Measurements from ENCODE around the gene PSTPIP2. TPM values are rescaled to one million over a fixed set of nuclear protein-coding genes. Genes with fewer than 3 reads are reported as not detected.

Gene PSTPIP2
- total and polyA plus RNA-seq, 2 of the 8 experiments (the other 6 are each of a cell fraction or from before 2014, with no cell fraction given) = 1.8 to 2.4 TPM

DNA sequence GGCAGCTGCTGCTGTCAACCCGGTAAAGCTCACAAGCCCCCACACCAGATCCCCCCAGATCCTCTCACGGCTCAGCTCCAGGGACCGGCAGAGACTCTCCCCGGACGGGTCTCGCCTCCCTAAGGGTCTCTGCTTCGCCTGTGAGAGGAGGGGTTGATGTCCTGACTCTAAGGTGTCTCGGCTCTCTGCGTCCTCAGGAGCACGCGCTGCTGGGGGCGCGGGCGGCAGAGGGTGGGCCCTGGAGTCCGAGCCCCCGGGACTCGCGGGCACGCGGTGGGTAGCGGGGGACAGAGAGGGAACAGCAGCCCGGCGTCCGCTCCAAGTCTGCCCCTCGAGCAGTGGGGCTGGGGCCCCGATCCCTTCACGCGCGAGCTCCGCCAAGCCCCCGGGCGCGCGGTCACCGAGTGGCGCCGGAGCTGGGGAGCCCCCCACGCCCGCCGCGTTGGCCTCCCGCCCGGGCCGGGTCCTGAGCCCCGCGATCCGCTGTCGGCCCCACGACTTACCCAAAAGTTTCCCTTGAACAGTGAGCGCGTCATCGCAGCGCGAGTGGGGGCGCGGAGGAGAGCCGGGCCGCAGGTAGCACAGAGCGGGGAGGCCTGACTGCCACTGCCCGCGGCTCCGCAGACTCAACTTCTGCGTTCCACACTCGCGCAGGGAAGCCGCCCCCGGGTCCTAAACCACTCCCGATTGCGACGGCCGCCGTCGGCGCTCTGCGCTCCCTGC lies at the start of gene PSTPIP2 (continued):
- no peak for TF ChIP-seq YY1 (IDR thresholded peaks at IDR 0.05; ENCODE audit: low read depth, low read length)
- TF ChIP-seq SRF (IDR thresholded peaks at IDR 0.05; ENCODE audit: low read depth, low read length) = no peak
- TF ChIP-seq POU5F1 (IDR thresholded peaks at IDR 0.05; ENCODE audit: low read depth, low read length) = no peak
- peak; percentile 35; the same call in 1 of the 2 replicates for TF ChIP-seq PHF8 (conservative IDR thresholded peaks at IDR 0.05; ENCODE audit: low read depth, low read length)
- 0 out of 2 replicates have a peak, but pooled peaks have one; percentile 29 for TF ChIP-seq RBBP5 (IDR thresholded peaks at IDR 0.05; ENCODE audit: borderline replicate concordance, low read depth, low read length)
- TF ChIP-seq, protein P1, sequence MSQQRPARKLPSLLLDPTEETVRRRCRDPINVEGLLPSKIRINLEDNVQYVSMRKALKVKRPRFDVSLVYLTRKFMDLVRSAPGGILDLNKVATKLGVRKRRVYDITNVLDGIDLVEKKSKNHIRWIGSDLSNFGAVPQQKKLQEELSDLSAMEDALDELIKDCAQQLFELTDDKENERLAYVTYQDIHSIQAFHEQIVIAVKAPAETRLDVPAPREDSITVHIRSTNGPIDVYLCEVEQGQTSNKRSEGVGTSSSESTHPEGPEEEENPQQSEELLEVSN (IDR thresholded peaks at IDR 0.05) = peak; percentile 38
- no peak for TF ChIP-seq GTF2F1 (IDR thresholded peaks at IDR 0.05; ENCODE audit: borderline replicate concordance, low read depth, low read length)
- no peak for TF ChIP-seq NRF1 (IDR thresholded peaks at IDR 0.05; ENCODE audit: low read depth, low read length)
- no peak for TF ChIP-seq CHD2 (IDR thresholded peaks at IDR 0.05; ENCODE audit: low read length)
- no peak for TF ChIP-seq EP300 (IDR thresholded peaks at IDR 0.05; ENCODE audit: borderline replicate concordance in 1 of 2, low read depth in 2 of 2, low read length in 2 of 2)
- no peak for TF ChIP-seq MAFK (IDR thresholded peaks at IDR 0.05; ENCODE audit: low read depth, low read length)
- no peak for TF ChIP-seq SP1 (IDR thresholded peaks at IDR 0.05; ENCODE audit: low read depth, low read length)
- TF ChIP-seq CTBP2 (IDR thresholded peaks at IDR 0.05; ENCODE audit: borderline replicate concordance, insufficient read depth, insufficient read length, low read length) = no peak
- peak; percentile 90 for TF ChIP-seq KDM4A (IDR thresholded peaks at IDR 0.05; ENCODE audit: low read depth, low read length, severe bottlenecking)
- TF ChIP-seq, protein P2, sequence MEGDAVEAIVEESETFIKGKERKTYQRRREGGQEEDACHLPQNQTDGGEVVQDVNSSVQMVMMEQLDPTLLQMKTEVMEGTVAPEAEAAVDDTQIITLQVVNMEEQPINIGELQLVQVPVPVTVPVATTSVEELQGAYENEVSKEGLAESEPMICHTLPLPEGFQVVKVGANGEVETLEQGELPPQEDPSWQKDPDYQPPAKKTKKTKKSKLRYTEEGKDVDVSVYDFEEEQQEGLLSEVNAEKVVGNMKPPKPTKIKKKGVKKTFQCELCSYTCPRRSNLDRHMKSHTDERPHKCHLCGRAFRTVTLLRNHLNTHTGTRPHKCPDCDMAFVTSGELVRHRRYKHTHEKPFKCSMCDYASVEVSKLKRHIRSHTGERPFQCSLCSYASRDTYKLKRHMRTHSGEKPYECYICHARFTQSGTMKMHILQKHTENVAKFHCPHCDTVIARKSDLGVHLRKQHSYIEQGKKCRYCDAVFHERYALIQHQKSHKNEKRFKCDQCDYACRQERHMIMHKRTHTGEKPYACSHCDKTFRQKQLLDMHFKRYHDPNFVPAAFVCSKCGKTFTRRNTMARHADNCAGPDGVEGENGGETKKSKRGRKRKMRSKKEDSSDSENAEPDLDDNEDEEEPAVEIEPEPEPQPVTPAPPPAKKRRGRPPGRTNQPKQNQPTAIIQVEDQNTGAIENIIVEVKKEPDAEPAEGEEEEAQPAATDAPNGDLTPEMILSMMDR (IDR thresholded peaks at IDR 0.05; ENCODE audit: control extremely low read depth in 1 of 3, insufficient read depth in 1 of 3, low read depth in 1 of 3, low read length in 3 of 3) = no peak
- peak; percentile 35; the same call in 1 of the 2 replicates for TF ChIP-seq BACH1 (IDR thresholded peaks at IDR 0.05; ENCODE audit: low read length)
- no peak for TF ChIP-seq CEBPB (IDR thresholded peaks at IDR 0.05; ENCODE audit: low read depth, low read length)
- TF ChIP-seq GABPA (IDR thresholded peaks at IDR 0.05; ENCODE audit: borderline replicate concordance, insufficient read depth, low read length) = no peak
- no peak for TF ChIP-seq RXRA (IDR thresholded peaks at IDR 0.05; ENCODE audit: insufficient read depth, low read depth, low read length)
- TF ChIP-seq BCL11A (IDR thresholded peaks at IDR 0.05; ENCODE audit: low read depth in 2 of 2, low read length in 2 of 2) = no peak
- TF ChIP-seq SP4 (IDR thresholded peaks at IDR 0.05; ENCODE audit: low read length) = 0 out of 2 replicates have a peak, but pooled peaks have one; percentile 33
